ENCODE measurements around the gene SMYD3. TPM values are rescaled to one million over a fixed set of nuclear protein-coding genes. Genes with fewer than 3 reads are reported as not detected.

Gene SMYD3
- total and polyA plus RNA-seq, 2 experiments from 2014 or later: 30.8 to 68.5 TPM

- 98% methylated on average over 9 of the region's 9 CpGs for WGBS (ENCODE audit: low lambda C conversion rate, missing lambda C conversion rate)
Measured at GRCh38 chr1:246128494-246129069, 378.5 kb downstream of the SMYD3 start.

DNA sequence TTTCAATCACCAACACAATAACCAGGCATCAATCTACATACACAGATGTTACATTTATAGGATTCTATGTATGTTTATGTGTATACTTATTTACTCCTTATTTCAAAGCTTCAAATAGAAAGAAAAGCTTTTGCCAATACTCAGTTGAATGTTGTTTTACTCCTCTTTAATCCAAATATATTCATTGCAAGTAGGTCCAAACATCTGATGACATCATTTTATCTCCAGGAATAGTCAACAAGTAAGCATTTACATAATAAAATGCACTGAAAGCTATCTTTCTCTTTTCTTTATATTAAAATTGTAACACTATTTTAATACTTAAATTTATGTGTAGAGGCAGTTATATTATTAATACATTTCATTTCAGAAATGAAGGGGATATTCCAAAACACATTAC is 380.5 kb downstream of the SMYD3 start:
- H3K36me3 ChIP-seq (replicated peaks; ENCODE audit: insufficient read depth, low read depth): no peaks in the 10 kb centered on the region
- no peaks in the 10 kb centered on the region for H4K20me1 ChIP-seq (ENCODE audit: insufficient read depth, poor library complexity, severe bottlenecking)
- H3K27ac ChIP-seq: no peak overlapping the region
- no peaks in the 10 kb centered on the region for H3K4me1 ChIP-seq (ENCODE audit: insufficient read depth)
- H3K9me3 ChIP-seq (ENCODE audit: low read depth): no peaks in the 10 kb centered on the region
- H3K4me2 ChIP-seq: no peak overlapping the region
- no peak overlapping the region for H2AFZ ChIP-seq
- H3K4me3 ChIP-seq: no peak overlapping the region
- no peak for DNase-seq (ENCODE audit: low spot score)
- no peaks in the 10 kb centered on the region for H3K27me3 ChIP-seq
- no peaks in the 10 kb centered on the region for H3K9me2 ChIP-seq (replicated peaks; ENCODE audit: insufficient read depth)
- no peaks in the 10 kb centered on the region for H3K79me2 ChIP-seq
- TF ChIP-seq EZH2phosphoT487 (IDR thresholded peaks at IDR 0.05; ENCODE audit: low read depth, severe bottlenecking, unreplicated experiment): no peak
- no peak for TF ChIP-seq EZH2 (IDR thresholded peaks at IDR 0.05; ENCODE audit: borderline replicate concordance)
- TF ChIP-seq CTCF (IDR thresholded peaks at IDR 0.05; ENCODE audit: poor library complexity): no peak

More at GRCh38 chr1:246128494-246129069, 378.5 kb downstream of the SMYD3 start:
- H3K9me3 ChIP-seq (ENCODE audit: low read depth): no peaks in the 10 kb centered on the region
- no peak overlapping the region for H2AFZ ChIP-seq
- no peaks in the 10 kb centered on the region for H3K27me3 ChIP-seq
- DNase-seq (ENCODE audit: low spot score): no peak
- H3K4me3 ChIP-seq: no peak overlapping the region
- no peaks in the 10 kb centered on the region for H3K79me2 ChIP-seq
- no peak overlapping the region for H3K27ac ChIP-seq
- no peaks in the 10 kb centered on the region for H3K9me2 ChIP-seq (replicated peaks; ENCODE audit: insufficient read depth)
- H3K36me3 ChIP-seq (replicated peaks; ENCODE audit: insufficient read depth, low read depth): no peaks in the 10 kb centered on the region
- no peaks in the 10 kb centered on the region for H3K4me1 ChIP-seq (ENCODE audit: insufficient read depth)
- no peaks in the 10 kb centered on the region for H4K20me1 ChIP-seq (ENCODE audit: insufficient read depth, poor library complexity, severe bottlenecking)
- TF ChIP-seq CTCF (IDR thresholded peaks at IDR 0.05; ENCODE audit: poor library complexity): no peak
- no peak for TF ChIP-seq EZH2phosphoT487 (IDR thresholded peaks at IDR 0.05; ENCODE audit: low read depth, severe bottlenecking, unreplicated experiment)
- TF ChIP-seq EZH2 (IDR thresholded peaks at IDR 0.05; ENCODE audit: borderline replicate concordance): no peak
- H3K4me2 ChIP-seq: no peak overlapping the region

DNA sequence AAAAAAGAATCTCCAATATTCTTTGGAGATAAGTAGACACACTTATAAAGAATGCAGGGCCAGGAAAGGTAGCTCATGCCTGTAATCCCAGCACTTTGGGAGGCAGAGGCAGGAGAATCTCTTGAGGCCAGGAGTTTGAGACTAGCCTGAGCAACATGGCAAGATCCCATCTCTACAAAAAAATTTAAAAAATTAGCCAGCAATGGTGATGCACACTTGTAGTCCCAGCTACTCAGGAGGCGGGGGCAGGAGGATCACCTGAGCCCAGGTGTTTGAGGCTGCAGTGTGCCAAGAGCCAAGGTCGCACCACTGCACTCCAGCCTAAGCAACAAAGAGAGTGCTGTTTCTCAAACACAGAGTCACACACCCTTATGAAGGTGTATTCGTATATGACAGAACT is 385.0 kb downstream of the SMYD3 start:
- WGBS (ENCODE audit: low lambda C conversion rate, missing lambda C conversion rate): 91% methylated on average over 3 of the region's 3 CpGs
- Histone ChIP-seq H3K27me3 (no peaks in the 10 kb centered on the region), H4K20me1 (ENCODE audit: insufficient read depth, poor library complexity, severe bottlenecking) (no peaks in the 10 kb centered on the region), H3K27ac (no peak overlapping the region), H3K4me2 (no peak overlapping the region), H3K9me3 (ENCODE audit: low read depth) (no peaks in the 10 kb centered on the region), H3K4me3 (no peak overlapping the region), H3K9me2 (replicated peaks; ENCODE audit: insufficient read depth) (no peaks in the 10 kb centered on the region), H3K79me2 (no peaks in the 10 kb centered on the region), H2AFZ (no peak overlapping the region), H3K36me3 (replicated peaks; ENCODE audit: insufficient read depth, low read depth) (no peaks in the 10 kb centered on the region), H3K4me1 (ENCODE audit: insufficient read depth) (no peaks in the 10 kb centered on the region)
- TF ChIP-seq EZH2phosphoT487 (IDR thresholded peaks at IDR 0.05; ENCODE audit: low read depth, severe bottlenecking, unreplicated experiment) (no peak), CTCF (IDR thresholded peaks at IDR 0.05; ENCODE audit: poor library complexity) (no peak), EZH2 (IDR thresholded peaks at IDR 0.05; ENCODE audit: borderline replicate concordance) (no peak)
- no peak for DNase-seq (ENCODE audit: low spot score)

GRCh38 chr1:246121533-246121932 is 385.5 kb downstream of the SMYD3 start:
- TF ChIP-seq EZH2phosphoT487 (IDR thresholded peaks at IDR 0.05; ENCODE audit: low read depth, severe bottlenecking, unreplicated experiment) (no peak), CTCF (IDR thresholded peaks at IDR 0.05; ENCODE audit: poor library complexity) (no peak), EZH2 (IDR thresholded peaks at IDR 0.05; ENCODE audit: borderline replicate concordance) (no peak)
- 86% methylated on average over 4 of the region's 4 CpGs for WGBS (ENCODE audit: low lambda C conversion rate, missing lambda C conversion rate)
- H3K9me3 ChIP-seq (ENCODE audit: low read depth): no peaks in the 10 kb centered on the region
- no peak overlapping the region for H3K4me3 ChIP-seq
- no peak overlapping the region for H2AFZ ChIP-seq
- H3K4me1 ChIP-seq (ENCODE audit: insufficient read depth): no peaks in the 10 kb centered on the region
- no peaks in the 10 kb centered on the region for H3K36me3 ChIP-seq (replicated peaks; ENCODE audit: insufficient read depth, low read depth)
- no peak for DNase-seq (ENCODE audit: low spot score)
- no peaks in the 10 kb centered on the region for H3K27me3 ChIP-seq
- H3K9me2 ChIP-seq (replicated peaks; ENCODE audit: insufficient read depth): no peaks in the 10 kb centered on the region
- no peaks in the 10 kb centered on the region for H4K20me1 ChIP-seq (ENCODE audit: insufficient read depth, poor library complexity, severe bottlenecking)
- H3K27ac ChIP-seq: no peak overlapping the region
- no peaks in the 10 kb centered on the region for H3K79me2 ChIP-seq
- H3K4me2 ChIP-seq: no peak overlapping the region

Measured in hepatocyte (in vitro differentiated cells).